ENCODE measurements around the gene ABCB8. TPM values are rescaled to one million over a fixed set of nuclear protein-coding genes. Genes with fewer than 3 reads are reported as not detected.

The ABCB8 gene
- total and polyA plus RNA-seq, 2 of the 8 experiments (the other 6 are each of a cell fraction or from before 2014, with no cell fraction given), result 17.7 to 27.0 TPM

- TF ChIP-seq, protein P1, sequence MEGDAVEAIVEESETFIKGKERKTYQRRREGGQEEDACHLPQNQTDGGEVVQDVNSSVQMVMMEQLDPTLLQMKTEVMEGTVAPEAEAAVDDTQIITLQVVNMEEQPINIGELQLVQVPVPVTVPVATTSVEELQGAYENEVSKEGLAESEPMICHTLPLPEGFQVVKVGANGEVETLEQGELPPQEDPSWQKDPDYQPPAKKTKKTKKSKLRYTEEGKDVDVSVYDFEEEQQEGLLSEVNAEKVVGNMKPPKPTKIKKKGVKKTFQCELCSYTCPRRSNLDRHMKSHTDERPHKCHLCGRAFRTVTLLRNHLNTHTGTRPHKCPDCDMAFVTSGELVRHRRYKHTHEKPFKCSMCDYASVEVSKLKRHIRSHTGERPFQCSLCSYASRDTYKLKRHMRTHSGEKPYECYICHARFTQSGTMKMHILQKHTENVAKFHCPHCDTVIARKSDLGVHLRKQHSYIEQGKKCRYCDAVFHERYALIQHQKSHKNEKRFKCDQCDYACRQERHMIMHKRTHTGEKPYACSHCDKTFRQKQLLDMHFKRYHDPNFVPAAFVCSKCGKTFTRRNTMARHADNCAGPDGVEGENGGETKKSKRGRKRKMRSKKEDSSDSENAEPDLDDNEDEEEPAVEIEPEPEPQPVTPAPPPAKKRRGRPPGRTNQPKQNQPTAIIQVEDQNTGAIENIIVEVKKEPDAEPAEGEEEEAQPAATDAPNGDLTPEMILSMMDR (IDR thresholded peaks at IDR 0.05; ENCODE audit: control extremely low read depth in 1 of 3, insufficient read depth in 1 of 3, low read depth in 1 of 3, low read length in 3 of 3), result no peak
- TF ChIP-seq RNF2 (IDR thresholded peaks at IDR 0.05; ENCODE audit: borderline replicate concordance, low read depth, low read length, missing control alignments, poor library complexity, severe bottlenecking), result no peak
- no peak for TF ChIP-seq NRF1 (IDR thresholded peaks at IDR 0.05; ENCODE audit: low read depth, low read length)
- TF ChIP-seq TBP (IDR thresholded peaks at IDR 0.05; ENCODE audit: low read depth, low read length), result no peak
- TF ChIP-seq EP300 (IDR thresholded peaks at IDR 0.05; ENCODE audit: borderline replicate concordance in 1 of 2, low read depth in 2 of 2, low read length in 2 of 2), result no peak
- TF ChIP-seq EZH2 (IDR thresholded peaks at IDR 0.05; ENCODE audit: low read depth, low read length, severe bottlenecking), result no peak
- TF ChIP-seq SRF (IDR thresholded peaks at IDR 0.05; ENCODE audit: low read depth, low read length), result no peak
- no peak for TF ChIP-seq CEBPB (IDR thresholded peaks at IDR 0.05; ENCODE audit: low read depth, low read length)
- TF ChIP-seq CBX8 (IDR thresholded peaks at IDR 0.05; ENCODE audit: borderline replicate concordance, low read depth, low read length), result no peak
Observed at GRCh38 chr7:151035026-151035717, 6.9 kb downstream of the ABCB8 start (continued).
